ENCODE results near the gene DSCAML1.

- TF ChIP-seq CTCF (conservative IDR thresholded peaks at IDR 0.05; ENCODE audit: low read length): no peak
- no peak for TF ChIP-seq EZH2phosphoT487 (IDR thresholded peaks at IDR 0.05; ENCODE audit: borderline replicate concordance, low read depth, low read length)
These were observed 19.9 kb upstream of the DSCAML1 start for GRCh38 chr11:117816846-117817367.

Data from OCI-LY7 (cell line).